ENCODE results near the gene KAZN.
A peak's percentile ranks its signal among the peaks of the same experiment; 100 is the strongest.

The KAZN gene

GRCh38 chr1:14925336-14926136 lies 327.1 kb downstream of the KAZN start:
- DNase-seq, result no peak

DNA sequence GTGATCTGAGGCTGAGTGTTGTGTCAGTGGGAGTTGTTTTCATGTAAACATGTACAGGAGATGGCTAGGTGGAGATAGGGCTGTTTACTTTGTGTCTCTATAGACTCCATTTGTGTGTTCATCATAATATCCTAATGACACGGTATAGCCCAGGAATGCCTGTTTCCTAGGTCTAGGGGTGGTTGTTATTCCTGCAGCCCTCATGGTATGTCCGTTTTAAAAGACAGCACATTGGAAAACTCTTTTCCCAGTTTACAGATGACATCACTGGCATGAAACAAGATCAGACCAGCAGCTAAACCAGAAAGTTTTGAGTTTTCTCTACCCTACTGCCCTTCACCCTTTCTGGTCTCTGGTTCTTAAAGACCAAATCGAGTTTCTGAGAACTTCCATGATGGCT lies 327.7 kb downstream of the KAZN start:
- peak; percentile 52 for DNase-seq

- no peak for DNase-seq
Observed at GRCh38 chr1:14926818-14927575, 328.5 kb downstream of the KAZN start.

- no peak for DNase-seq
Observed at GRCh38 chr1:14928412-14928811, 329.9 kb downstream of the KAZN start.

- DNase-seq, result no peak
Observed at GRCh38 chr1:14928886-14929546, 330.5 kb downstream of the KAZN start.

DNA sequence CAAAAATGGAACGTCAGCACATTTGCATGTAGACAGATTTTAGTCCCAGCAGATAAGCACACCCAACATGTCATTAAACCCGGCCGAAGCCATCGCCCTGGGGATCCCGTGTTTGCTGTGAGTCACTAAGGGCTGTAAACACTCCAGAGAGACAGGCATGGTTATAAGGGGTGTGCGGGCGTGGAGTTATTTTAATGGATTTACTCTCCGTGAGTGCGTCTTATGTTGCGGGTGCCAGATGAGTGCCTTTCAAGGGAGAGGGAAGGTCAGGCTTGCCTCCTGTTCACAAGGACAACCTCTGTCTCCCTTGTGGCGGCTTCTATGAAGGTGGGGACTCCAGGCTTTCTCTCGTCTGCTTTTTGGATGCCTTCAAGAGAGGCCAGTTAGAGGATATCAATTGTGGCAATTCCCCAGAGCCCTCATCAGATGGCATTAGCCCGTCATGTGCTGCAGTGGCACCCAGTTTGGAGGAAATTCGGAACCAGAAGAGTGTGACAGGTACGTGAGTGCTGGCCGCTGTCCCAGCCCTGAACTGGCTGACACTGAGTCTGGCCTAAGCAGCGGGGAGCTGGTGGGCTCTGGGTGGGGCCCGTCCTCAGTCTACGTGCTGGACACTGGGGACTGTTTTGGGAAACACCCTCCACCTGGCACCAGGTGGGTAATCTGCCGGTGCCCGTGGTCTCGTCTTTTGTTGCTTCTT lies 331.2 kb downstream of the KAZN start:
- DNase-seq, result peak; percentile 74

- DNase-seq, result no peak
Observed at GRCh38 chr1:14930247-14930965, 331.9 kb downstream of the KAZN start.

DNA sequence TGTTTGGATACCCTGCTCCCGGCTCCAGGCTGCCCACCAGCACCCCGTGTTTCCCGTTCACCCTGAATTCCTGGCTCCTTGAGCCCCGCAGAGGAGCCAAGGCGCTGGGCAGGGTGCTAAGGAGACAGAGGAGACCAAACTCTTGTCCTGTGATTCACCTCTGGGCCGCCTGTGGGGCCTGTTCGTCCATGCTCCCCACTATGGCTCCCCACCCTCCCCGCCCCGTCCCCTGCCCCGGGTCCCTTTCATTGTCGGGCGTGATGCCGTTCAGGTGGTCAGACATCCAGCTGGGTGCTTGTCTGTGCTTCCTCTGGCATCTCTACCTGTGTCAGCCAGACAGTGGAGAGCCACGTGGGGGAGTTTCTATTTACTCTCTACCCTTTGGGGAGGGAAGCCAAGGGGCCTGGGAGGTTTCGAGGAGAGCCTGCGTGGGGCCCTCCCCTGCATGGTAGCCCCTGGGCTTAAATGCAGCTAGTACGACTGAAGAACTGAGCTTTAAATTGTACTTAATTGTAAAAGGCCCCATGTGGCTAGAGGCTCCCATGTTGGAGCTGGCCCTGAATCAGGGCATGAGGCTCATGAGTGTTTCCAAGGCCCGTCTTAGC lies 333.7 kb downstream of the KAZN start:
- no peak for DNase-seq

DNA sequence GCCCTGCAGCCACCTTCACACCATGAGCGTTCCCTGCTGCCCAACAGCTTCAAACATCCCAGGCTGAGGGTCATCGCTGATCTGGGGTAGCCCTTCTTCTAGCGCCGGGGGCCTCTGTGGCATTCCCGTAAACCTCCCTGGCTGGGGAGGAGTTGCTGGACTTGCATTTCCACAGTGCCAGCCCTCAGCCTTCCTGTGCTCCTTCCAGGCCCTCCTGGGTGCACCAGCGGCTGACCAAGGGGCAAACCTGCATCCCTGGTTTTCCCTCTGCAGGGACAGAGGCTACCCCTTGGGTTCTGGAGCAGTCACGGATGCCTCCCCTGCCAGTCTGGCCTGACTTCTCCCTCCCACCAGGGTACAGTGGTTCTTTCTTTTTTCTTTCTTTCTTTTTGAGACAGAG lies 336.4 kb downstream of the KAZN start:
- DNase-seq, result no peak

- no peak for DNase-seq
Observed at GRCh38 chr1:14936815-14937214, 338.3 kb downstream of the KAZN start.

DNA sequence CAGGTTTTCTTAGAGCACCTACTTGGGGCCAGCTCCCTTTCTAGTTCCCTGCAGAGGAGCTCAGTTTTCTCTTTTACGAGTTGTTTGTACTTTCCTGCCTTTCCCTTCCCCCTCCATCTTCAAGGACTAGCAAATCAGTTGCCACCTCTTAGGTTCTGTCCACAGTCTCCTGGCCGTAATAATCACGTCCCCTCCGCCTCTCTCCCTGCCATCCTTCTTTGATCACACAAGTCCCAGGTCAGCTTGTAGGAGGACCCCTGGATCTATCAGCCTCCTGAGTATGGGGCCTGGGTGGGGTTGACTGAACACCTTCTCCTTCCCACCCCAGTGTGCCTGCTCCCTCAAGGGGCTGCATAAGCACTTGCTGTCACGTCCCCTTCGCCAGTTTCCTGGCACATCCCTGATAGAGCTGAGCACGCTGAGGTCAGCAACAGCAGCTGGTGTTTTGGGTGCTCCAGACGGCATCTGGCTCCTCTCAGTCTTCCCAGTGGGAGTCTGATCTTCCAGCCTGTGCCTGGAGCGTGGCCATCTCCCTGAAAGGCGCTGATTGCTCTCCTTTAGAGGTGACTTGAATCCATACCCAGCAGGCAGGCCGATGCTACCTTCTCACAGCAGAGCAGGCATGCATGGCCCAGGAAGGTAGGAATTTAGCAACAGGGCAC lies 338.9 kb downstream of the KAZN start:
- DNase-seq, result no peak

- peak; percentile 90 for DNase-seq
Observed at GRCh38 chr1:14939527-14940284, 341.2 kb downstream of the KAZN start.

GRCh38 chr1:14940285-14940870 lies 341.9 kb downstream of the KAZN start:
- no peak for DNase-seq

DNA sequence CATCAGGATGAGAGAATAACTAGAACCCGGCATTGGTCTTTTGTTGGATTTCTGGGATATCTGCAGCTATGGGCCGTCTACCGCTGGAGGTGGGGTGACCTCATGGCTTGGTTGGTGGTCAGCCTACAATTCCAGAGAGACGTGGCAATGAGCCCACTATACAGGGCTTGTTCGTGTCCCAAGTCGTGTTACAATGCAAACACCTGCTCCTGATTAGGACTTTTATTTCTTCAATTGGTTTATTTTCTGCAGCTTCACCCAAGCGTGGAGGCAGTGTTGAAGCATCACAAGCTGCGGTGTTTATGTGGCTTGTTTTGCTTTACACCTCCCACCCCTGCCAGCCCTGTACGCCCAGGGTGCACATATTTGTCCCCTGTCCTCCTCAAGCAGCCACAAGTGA lies 343.4 kb downstream of the KAZN start:
- no peak for DNase-seq

GRCh38 chr1:14944471-14944985 lies 346.0 kb downstream of the KAZN start:
- no peak for DNase-seq

DNA sequence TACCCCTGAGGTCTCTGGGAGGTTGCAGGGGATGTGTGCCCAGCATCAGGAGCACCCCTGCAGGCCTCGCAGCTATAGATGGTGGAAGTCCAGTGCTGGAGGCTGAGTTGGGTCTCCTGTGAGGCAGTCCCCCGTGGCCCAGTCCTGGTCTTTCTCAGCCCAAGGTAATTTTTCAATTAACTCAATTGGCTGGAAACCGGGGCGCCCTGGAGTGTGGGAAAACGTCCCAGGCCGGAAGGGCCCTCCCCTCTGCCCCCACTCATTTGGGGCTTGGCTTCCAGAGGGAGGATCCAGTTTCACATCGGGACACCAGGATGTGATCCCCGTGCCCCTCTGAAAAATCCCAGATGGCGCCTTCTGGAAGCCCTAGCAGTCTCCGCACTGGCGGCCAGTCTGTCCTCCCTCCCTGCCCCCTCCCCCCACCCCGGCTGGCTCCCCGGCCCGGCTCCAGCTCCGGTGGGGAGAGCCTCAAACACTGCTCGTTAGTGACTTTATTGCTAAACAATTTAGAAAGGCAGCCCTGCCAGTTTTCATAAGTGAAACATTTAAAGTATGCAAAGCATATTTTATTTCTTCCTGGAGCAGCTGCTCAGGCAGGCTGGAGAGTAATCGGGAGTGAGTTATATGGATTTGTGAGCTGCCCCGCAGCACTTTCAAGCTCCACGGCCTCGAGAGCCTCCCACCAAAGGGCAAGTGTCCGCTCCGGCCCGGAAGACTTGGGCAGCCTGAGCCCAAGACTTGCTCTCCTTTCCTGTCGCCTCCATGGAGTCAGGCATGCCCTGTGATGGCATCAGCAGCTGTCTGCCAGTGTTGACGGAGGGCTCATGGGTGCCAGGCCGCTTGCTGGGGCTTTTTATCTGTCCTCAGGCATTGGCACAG lies 346.9 kb downstream of the KAZN start:
- DNase-seq, result peak; percentile 94

DNA sequence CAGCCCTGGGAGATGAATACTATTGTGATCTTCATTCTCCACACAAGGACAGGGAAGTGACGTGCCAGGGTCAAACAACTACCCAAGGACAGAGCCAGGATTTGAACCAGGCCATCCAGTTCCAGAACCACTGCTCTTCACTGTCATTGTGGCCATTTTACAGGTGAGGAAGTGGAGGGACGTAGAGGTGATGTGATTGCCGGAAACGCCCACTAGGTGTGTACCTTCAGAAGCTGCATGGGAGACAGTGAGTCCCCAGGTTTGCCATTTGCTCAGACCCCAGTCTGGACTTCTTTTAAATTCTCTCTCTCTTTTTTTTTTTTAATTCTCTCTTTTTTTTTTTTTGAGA lies 347.5 kb downstream of the KAZN start:
- no peak for DNase-seq

- DNase-seq, result peak; percentile 80
Observed at GRCh38 chr1:14946684-14947238, 348.3 kb downstream of the KAZN start.

GRCh38 chr1:14947421-14947820 lies 348.9 kb downstream of the KAZN start:
- DNase-seq, result no peak

All from EL (cell line).